T-helper 1 cell treated with Interleukin-12 subunit alpha and Interleukin-12 subunit beta and Interleukin-4 antibody, amounts not matched to agents 30 ng/mL and 1 ng/mL, for 36 hours (primary cell): ENCODE data around the gene CHTOP. TPM values are rescaled to one million over a fixed set of nuclear protein-coding genes. Genes with fewer than 3 reads are reported as not detected.

ENCODE experiments used
- intact Hi-C: fragments of 100-400 bp; cut with micrococcal nuclease; formaldehyde crosslinking; loops from one replicate; pipeline ENCODE4 v1.15.1; 2024
- total RNA-seq: library from RNA; stranded (reverse); gene quantifications from 2 replicates; pipeline ENCODE4 v1.2.3, GENCODE V29; 2022

CHTOP gene
- total RNA-seq, 1 donor from 2014 or later: 105 TPM

GRCh38 chr1:153612755-153613331 lies 21.0 kb upstream of the CHTOP start, which contains the start of gene S100A16:
Gene S100A16 (minus strand): TSS chr1:153613137. CDS start chr1:153608151, 4,986 bp downstream.
- intact Hi-C loops: no loop called here

- intact Hi-C loops: no loop called here
These were observed 20.5 kb upstream of the CHTOP start for GRCh38 chr1:153613406-153613805.

GRCh38 chr1:153614189-153614900 lies 19.5 kb upstream of the CHTOP start:
- intact Hi-C loops: no loop called here

GRCh38 chr1:153614906-153615305 lies 19.0 kb upstream of the CHTOP start:
- intact Hi-C loops: no loop called here

GRCh38 chr1:153615406-153615805 lies 18.5 kb upstream of the CHTOP start:
- intact Hi-C loops: no loop called here

- intact Hi-C loops: no loop called here
These were observed 17.5 kb upstream of the CHTOP start, which contains the start of gene S100A14 for GRCh38 chr1:153616144-153616916. Gene S100A14 (minus strand): TSS chr1:153616325. CDS start chr1:153615858, 467 bp downstream.

- intact Hi-C loops: loop anchor here (1.0 kb wide), 5 partner anchors 45 to 265 kb away; no protein-coding TSS in a partner anchor
These were observed 17.0 kb upstream of the CHTOP start for GRCh38 chr1:153616917-153617311.

- intact Hi-C loops: loop anchor here (1.0 kb wide), 5 partner anchors 45 to 265 kb away; no protein-coding TSS in a partner anchor
These were observed 16.2 kb upstream of the CHTOP start for GRCh38 chr1:153617663-153618062.

- intact Hi-C loops: no loop called here
These were observed 14.7 kb upstream of the CHTOP start for GRCh38 chr1:153619171-153619570.

GRCh38 chr1:153623101-153623500 lies 10.8 kb upstream of the CHTOP start:
- intact Hi-C loops: no loop called here

- intact Hi-C loops: no loop called here
These were observed 8.8 kb upstream of the CHTOP start for GRCh38 chr1:153624965-153625611.

- intact Hi-C loops: no loop called here
These were observed 7.4 kb upstream of the CHTOP start for GRCh38 chr1:153626477-153626903.

GRCh38 chr1:153626904-153627714 lies 6.8 kb upstream of the CHTOP start, which contains the start of gene S100A13:
Gene S100A13 (minus strand): TSS chr1:153627505. CDS start chr1:153626472, 1,033 bp downstream.
- intact Hi-C loops: no loop called here

- intact Hi-C loops: no loop called here
These were observed 5.9 kb upstream of the CHTOP start, which contains the start of gene S100A1 for GRCh38 chr1:153627715-153628626. Gene S100A1 (plus strand): TSS chr1:153628434. CDS start chr1:153630522, 2,088 bp downstream.

GRCh38 chr1:153628638-153629342 lies 5.1 kb upstream of the CHTOP start:
- intact Hi-C loops: no loop called here

- intact Hi-C loops: no loop called here
These were observed 4.6 kb upstream of the CHTOP start for GRCh38 chr1:153629343-153629665.

GRCh38 chr1:153629971-153630370 lies 3.9 kb upstream of the CHTOP start:
- intact Hi-C loops: loop anchor here (5.0 kb wide), 3 partner anchors 117 to 642 kb away; partner anchors contain the start of genes CREB3L4 and HAX1

- intact Hi-C loops: loop anchor here (5.0 kb wide), 3 partner anchors 117 to 642 kb away; partner anchors contain the start of genes CREB3L4 and HAX1
These were observed 3.5 kb upstream of the CHTOP start for GRCh38 chr1:153630384-153630783.
